GM08714 (cell line): ENCODE data around the gene TMEM97.

ENCODE experiments used
- H3K4me3 ChIP-seq: fragments of 200-500 bp; sonication (Bioruptor generic); 2 replicates; pipeline ENCODE4 v1.5.1; 2014; ENCODE audit warnings: mild to moderate bottlenecking, low read length, inconsistent platforms
- ZNF274 ChIP-seq: IDR thresholded peaks from 2 replicates; pipeline ENCODE4 v1.6.1; 2012; ENCODE audit warnings: mild to moderate bottlenecking, low read depth, low read length

Gene TMEM97

DNA sequence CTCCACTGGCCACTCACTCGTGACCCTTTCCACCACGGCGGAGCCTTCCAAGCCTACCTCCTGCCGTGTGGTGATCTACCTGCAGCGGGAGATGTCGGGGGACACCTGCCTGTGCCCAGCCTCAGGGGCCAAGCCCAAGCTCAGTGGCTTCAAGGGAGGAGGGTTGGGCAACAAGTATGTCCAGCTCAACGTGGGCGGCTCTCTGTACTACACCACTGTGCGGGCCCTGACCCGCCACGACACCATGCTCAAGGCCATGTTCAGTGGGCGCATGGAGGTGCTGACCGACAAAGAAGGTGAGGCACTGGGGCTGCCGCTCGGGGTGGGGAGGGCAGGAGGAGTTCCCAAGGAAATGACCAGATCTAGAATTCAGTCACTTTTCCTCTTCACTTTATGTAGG is 20.4 kb downstream of the TMEM97 start:
- H3K4me3 ChIP-seq = no peak overlapping the region
- TF ChIP-seq ZNF274 = no peak

DNA sequence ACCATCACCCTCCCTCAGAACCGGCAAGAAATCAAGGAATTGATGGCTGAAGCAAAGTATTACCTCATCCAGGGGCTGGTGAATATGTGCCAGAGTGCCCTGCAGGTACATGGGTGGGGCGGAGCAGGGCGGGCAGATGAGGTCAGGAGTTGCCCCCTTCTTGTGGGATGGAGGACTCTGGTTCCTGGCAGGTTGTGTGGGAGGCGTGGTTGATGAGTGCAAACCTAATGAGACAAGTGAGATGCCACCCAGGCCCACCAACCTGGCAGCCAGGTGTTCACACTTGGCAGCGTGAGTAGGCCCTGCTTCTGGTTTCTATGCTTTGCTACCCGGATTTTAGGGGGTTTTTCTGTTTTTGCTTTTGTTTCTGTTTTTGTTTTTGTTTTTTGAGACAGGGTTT is 21.4 kb downstream of the TMEM97 start:
- no peak overlapping the region for H3K4me3 ChIP-seq
- no peak for TF ChIP-seq ZNF274

DNA sequence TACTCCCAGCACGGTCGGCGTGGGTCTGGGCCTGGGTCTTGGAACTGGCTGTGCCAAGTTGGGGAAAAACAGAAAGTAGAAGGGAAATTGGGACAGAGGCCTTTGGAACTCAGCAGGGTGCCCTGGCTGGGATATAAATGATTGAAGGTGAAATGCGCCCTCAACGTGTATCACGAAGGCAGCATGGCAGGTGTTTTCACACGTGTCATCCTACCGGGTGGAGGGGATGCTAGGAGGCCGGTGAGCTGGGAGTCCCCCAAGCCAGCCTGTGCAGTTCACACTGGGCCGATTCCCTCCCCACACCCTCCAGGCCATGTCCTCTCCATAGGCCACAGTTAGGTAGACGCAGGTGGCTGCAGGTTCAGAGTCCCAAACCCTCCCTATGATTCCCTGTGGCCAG is 22.5 kb downstream of the TMEM97 start:
- no peak for TF ChIP-seq ZNF274
- H3K4me3 ChIP-seq = no peak overlapping the region

DNA sequence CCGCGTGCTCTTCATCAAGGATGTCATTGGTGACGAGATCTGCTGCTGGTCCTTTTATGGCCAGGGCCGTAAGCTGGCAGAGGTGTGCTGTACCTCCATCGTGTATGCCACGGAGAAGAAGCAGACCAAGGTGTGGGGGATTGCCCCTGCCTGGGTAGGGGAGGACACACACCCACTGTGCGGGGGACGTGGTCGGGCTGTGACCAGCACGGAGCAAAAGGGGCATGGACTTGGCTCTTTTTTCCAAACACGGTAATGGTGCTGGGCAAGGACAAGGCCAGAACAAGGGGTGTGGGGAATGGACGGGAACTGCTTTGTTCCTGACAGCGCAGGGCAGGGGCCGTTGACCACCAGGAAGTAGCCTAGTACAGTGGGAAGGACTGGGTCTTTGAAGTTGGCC is 23.3 kb downstream of the TMEM97 start:
- no peak for TF ChIP-seq ZNF274
- H3K4me3 ChIP-seq = no peak overlapping the region

DNA sequence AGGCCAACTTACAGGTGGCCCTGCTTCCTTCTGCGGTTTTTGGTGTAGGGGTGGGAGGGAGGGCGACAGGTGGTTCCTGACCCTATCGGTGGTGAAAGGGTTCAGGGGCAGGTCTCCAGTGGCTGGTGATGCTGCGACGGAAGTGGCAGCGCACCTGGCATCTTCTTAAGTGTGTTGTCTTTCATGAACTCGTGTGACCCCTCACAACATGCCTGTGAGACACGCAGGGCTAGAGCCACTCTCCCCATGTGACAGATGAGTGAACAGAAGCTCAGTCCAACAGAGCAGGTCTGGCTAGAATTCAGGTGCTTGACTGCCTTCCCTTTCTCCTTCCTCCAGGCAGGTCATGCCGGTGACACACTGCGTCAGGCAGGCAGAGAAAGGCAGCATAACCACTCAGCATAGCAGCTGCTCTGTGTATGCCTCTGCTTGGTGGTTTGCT is 24.5 kb downstream of the TMEM97 start:
- no peak for TF ChIP-seq ZNF274
- no peak overlapping the region for H3K4me3 ChIP-seq

DNA sequence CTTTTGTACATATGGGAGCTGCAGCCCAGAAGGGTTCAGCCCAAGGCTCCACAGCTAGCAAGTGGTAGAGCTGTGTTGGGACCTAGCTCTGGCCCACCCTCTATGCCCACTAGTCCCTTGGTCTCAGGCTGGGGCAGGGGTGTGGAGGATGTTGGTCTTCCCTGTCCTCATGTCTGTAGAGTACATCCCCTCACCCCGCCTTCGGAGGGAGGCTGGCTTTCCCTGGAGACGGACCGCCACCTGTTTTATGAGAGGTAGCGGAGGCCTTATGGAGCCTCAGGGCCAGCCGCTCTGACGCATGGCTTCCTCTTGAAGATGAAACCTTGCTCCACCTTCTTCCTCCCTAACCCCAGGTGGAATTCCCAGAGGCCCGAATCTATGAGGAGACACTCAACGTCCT is 25.0 kb downstream of the TMEM97 start:
- H3K4me3 ChIP-seq = no peak overlapping the region
- TF ChIP-seq ZNF274 = no peak

DNA sequence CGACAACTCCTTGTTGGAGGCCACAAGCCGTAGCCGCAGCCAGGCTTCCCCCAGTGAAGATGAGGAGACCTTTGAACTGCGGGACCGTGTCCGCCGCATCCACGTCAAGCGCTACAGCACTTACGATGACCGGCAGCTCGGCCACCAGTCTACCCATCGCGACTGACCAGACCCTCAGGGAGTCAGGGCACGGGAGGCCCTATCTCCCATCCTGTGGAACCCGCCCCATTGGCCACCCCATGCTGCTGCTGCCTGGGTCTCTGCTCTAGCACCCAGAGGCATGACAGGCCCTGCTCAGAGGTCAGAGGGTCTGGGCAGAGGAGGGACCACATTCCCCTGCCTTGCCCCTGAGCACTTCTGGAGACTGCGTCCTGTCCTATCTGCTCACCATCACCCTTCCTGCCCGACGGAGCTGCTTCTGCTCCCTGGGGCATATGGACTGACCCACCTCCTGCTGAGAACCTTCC is 25.5 kb downstream of the TMEM97 start:
- TF ChIP-seq ZNF274 = no peak
- no peak overlapping the region for H3K4me3 ChIP-seq

DNA sequence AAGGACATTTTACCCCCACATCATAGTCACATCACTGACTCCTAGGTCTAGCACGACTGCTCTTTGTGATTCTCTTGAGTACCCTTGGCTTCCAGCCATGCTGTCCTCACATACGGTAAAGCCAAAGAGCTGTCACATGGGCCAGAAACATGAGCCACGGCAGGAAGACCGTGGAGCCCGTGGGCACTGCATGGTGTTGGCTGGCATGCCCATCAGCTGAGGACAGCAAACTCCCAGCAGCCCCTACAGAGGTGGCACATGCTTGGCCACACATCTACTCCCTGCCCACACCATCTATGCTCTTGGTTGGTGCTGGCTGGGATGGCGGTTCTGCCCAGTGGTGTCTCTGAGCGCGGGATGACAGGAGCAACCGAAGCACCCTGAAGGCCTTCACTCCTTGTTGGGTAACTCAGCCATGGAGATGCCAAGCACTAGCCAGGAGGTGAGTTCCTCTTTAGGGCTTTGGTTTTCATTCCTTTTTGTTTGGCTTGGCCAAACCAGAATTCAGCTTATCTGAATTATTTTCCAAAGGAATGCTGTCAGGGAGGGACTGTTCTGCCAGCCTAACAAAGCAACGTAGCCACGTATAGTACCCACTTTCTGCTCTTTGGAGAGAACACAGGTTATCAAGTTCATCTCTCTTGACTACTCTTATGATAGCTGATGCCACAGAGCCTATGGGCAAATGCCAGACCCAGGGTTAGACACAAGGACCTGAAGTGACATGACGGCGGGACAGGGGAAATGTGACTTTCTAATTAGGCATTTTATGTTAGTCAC is 26.6 kb downstream of the TMEM97 start:
- no peak overlapping the region for H3K4me3 ChIP-seq
- TF ChIP-seq ZNF274 = no peak

DNA sequence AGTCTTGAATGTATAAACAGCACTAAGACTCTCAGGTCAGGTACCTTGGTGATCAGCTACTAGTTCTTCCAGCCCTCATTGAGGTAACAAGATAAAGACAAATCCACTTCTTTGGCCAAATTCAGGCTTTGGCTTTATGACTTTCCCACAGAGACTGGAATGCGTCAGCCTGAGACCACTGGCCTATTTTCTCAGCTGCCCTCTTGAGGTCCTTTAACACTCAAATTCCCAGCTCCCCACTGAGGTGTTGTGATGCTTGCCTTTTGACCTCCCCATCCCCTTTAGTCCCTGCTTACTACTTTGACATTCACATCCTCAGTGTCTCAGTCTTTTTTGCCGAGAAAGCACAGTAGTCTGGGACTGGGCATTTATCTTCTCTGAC is 27.2 kb downstream of the TMEM97 start:
- H3K4me3 ChIP-seq = no peak overlapping the region
- no peak for TF ChIP-seq ZNF274

DNA sequence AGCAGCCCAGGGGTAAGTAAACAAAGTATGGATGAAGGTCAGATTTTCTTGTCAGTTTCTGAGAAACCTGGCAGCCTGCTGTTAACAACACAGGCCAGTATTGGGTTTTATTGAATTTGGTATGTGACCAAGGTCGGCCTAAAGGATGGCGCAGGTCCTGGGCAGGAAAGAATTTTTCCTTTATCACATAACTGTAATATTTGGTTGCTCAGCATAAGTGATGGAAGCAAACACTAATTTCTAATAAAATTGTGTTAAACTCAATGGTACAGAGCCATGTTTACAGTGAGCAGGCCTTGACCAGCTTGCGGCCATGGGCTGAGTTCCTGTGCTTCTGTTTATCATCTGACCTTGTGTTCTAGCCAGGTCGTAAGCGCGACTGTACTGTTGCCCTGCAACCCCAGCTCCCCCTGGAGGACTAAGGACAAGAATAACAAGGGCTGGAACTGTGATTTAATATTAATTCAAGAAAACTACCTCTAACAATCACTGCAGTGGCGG is 27.8 kb downstream of the TMEM97 start:
- H3K4me3 ChIP-seq = no peak overlapping the region
- TF ChIP-seq ZNF274 = no peak

DNA sequence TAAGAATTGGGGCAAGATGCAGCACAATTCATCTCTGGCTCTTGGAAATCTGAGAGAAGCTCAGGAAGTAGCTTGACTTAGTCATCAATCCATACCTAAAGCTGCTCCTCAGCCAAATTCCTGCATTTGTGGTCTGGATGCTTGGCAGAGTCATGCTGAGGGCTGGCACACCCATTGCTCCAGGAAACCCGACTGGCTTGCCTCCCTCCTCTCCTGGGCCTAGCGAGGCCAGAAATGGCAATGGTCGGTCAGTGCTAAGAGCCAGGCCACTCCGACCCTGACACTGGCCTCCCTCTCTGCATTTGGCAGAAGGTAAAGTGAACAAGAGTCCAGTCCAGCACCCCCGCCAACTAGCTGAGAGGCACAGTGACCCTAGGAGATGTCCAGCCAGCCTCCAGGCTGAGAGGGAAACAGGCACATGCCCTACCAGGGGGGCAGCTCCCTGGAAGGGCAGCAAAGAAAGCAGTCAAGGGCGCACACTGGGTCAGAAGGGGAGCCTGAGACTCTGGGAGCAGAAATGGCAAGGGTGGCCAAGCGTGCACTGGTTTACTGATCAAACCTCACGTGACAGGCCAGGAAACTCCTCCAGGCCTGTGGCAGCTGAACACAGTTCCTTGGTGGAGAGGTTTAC is 28.4 kb downstream of the TMEM97 start:
- no peak for TF ChIP-seq ZNF274
- H3K4me3 ChIP-seq = no peak overlapping the region

DNA sequence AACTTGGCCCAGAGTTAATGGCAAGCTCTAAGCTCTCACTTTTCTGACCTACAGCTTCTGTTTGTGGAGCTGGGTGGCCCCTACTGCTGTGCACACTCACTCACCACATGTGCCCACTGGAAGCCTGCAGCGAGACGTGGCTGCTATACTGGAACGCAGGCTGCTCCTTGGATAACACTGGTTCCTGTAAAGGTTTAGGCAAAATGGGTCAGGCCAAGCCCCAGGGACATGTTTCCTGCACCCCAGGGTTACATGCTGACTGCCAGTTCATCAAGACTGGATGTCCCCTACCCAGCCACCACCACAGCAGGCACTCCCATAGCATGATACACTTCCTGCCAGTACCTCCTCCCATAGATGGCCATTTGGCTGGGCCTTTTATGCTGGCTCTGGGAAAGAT is 30.0 kb downstream of the TMEM97 start:
- no peak overlapping the region for H3K4me3 ChIP-seq
- no peak for TF ChIP-seq ZNF274

DNA sequence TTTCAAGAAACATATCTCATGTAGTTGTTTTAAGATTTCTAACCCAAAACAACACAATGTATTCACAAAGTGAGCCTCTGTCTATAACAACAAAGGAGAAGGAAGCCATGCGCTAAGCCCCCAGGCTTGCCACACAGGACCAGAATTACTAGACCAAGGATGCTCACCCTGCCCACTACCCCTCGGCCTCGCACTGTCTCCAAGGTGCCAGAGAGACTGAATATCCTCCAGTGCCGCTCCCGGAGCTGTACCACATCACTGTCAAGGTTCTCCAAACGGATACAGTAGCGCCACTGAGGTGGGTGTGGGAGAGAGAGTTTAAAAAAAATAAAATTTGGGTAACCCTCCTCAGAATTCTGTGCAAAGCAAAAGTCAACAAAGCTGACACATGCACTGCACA is 31.3 kb downstream of the TMEM97 start:
- no peak for TF ChIP-seq ZNF274
- H3K4me3 ChIP-seq = no peak overlapping the region

DNA sequence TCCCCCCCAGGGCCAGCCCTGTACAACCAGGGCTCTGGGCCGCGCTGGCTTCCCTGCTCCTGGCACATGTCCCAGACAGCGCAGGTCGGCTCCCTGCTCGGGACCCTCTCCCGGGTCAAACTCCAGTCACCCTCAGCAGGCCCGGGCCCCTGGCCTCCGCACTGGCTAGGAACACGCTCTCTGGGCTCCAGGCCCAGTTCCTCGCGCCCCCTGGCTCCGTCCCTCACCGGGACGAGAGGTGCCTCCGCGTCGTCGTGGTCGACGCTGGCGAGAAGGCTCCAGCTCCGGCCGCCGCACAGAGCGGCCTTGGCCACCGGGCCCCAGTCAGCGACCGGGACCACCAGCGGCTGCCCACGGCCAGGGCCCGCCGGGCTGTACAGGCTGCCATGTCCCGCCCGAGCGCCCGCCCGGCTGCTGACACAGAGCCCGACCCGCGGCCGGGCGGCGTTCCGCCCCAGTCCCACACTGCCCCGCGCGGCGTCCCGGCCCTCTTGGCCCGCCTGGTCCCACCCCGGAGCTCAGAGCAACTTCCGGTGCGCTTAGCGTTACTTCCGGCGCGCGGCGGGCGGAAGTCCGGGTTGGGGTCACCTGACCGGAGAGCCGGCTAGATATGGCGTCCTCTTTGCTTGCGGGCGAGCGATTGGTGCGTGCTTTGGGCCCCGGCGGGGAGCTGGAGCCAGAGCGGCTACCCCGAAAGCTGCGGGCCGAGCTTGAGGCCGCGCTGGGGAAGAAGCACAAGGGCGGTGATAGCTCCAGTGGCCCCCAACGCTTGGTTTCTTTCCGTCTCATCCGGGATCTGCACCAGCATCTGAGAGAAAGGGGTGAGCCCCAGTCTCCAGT is 38.3 kb downstream of the TMEM97 start, which contains the start of gene POLDIP2:
Gene POLDIP2, minus strand, starts transcription at position 467 of the 840 bp plus-strand sequence. Its CDS starts 79 bp downstream, at position 388.
- TF ChIP-seq ZNF274 = no peak
- H3K4me3 ChIP-seq = peak within 1 kb of the TSS; percentile 91
